ENCODE data around the gene STOM.

GRCh38 chr9:121399883-121400607 is 30.0 kb upstream of the STOM start:
- TF ChIP-seq CTCF (tag by site-specific recombination; IDR thresholded peaks at IDR 0.05) (no peak), HOXA7 (CRISPR knock-in tag; IDR thresholded peaks at IDR 0.05; ENCODE audit: borderline replicate concordance) (no peak), ZNF214 (tag by site-specific recombination; IDR thresholded peaks at IDR 0.05; ENCODE audit: borderline replicate concordance) (no peak), ZNF138 (tag by site-specific recombination; IDR thresholded peaks at IDR 0.05; ENCODE audit: borderline replicate concordance) (no peak), GLIS2 (tag by site-specific recombination; IDR thresholded peaks at IDR 0.05) (no peak), ZNF704 (tag by site-specific recombination; IDR thresholded peaks at IDR 0.05) (no peak), ZNF555 (tag by site-specific recombination; conservative IDR thresholded peaks at IDR 0.05) (no peak), ZNF302 (tag by site-specific recombination; IDR thresholded peaks at IDR 0.05; ENCODE audit: low read depth) (no peak), ZBTB7A (tag by site-specific recombination; IDR thresholded peaks at IDR 0.05; ENCODE audit: low read depth) (no peak)
